Stomach (tissue), 4 donors: Measurements from ENCODE around the gene TMEM245.

Experiments used
- EP300 ChIP-seq: sonication (generic); formaldehyde crosslinking; IDR thresholded peaks from one replicate; pipeline ENCODE4 v1.6.1; 2017; ENCODE audit warnings: antibody characterized with exemption
- TF ChIP-seq, protein P1 (sequence below), 7 experiments: fragments of 450-650 bp in 4 of 7; fragments of 200-600 bp in 3 of 7; sonication (generic) in 3 of 7; IDR thresholded peaks; one replicate each; pipeline ENCODE4 v1.5.1; 2016 to 2019; ENCODE audit warnings: antibody characterized with exemption in 7 of 7, control low read depth in 2 of 7, mild to moderate bottlenecking in 1 of 7

DNA sequence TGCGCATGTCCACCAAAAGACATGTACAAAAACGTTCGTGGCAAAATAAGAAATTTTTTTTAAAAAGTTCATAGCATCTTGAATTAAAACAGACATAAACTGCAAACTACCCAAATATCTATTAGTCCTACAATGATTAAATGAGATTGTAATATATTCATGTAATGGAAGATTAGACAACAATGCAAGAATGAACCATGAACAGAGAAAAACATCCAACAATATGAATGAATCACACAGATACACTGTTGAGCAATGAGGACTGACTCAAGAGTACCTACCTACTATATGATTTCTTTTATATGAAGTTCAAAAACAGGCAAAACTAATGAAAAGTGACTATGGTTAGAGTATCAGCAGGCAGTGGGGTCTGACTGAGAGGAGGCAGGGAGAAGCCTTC, 88.5 kb downstream of the TMEM245 start:
- no peak for TF ChIP-seq EP300
- TF ChIP-seq, protein P1, sequence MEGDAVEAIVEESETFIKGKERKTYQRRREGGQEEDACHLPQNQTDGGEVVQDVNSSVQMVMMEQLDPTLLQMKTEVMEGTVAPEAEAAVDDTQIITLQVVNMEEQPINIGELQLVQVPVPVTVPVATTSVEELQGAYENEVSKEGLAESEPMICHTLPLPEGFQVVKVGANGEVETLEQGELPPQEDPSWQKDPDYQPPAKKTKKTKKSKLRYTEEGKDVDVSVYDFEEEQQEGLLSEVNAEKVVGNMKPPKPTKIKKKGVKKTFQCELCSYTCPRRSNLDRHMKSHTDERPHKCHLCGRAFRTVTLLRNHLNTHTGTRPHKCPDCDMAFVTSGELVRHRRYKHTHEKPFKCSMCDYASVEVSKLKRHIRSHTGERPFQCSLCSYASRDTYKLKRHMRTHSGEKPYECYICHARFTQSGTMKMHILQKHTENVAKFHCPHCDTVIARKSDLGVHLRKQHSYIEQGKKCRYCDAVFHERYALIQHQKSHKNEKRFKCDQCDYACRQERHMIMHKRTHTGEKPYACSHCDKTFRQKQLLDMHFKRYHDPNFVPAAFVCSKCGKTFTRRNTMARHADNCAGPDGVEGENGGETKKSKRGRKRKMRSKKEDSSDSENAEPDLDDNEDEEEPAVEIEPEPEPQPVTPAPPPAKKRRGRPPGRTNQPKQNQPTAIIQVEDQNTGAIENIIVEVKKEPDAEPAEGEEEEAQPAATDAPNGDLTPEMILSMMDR (IDR thresholded peaks at IDR 0.05), result no peak
